B cell (primary cell): ENCODE measurements around the gene GID4. TPM values are rescaled to one million over a fixed set of nuclear protein-coding genes. Genes with fewer than 3 reads are reported as not detected.

Source experiments
- ATAC-seq: fragments of 200-7000 bp; cut with Tn5 transposase; one replicate; pipeline ENCODE4 v1.10.0; 2021; ENCODE audit warnings: low read depth, mild to moderate bottlenecking, moderate number of reproducible peaks, moderate library complexity
- CTCF ChIA-PET: fragments of 350-600 bp; sonication (Branson Sonifier 250); formaldehyde crosslinking; loops from one replicate; lab custom pipeline; 2021; ENCODE audit warnings: antibody characterized with exemption, inconsistent platforms; lab: Charles Lee
- POLR2A ChIA-PET: fragments of 350-600 bp; sonication (Branson Sonifier 250); formaldehyde crosslinking; loops from one replicate; lab custom pipeline; 2021; ENCODE audit warnings: antibody characterized with exemption; lab: Charles Lee
- DNase-seq: peaks from one replicate; pipeline ENCODE4 v3.0.0; 2013
- H2AFZ ChIP-seq: 2 replicates; pipeline ENCODE4 v1.6.1; 2012; ENCODE audit warnings: mild to moderate bottlenecking, low read depth, low read length; ENCODE audit not compliant: insufficient read depth, poor library complexity, severe bottlenecking
- H3K27ac ChIP-seq, 2 donors: 1 replicate in 1 of 2; 2 replicates in 1 of 2; pipeline ENCODE4 v1.5.1; 2012 to 2013; ENCODE audit warnings: low read length in 2 of 2, mild to moderate bottlenecking in 2 of 2, moderate library complexity in 1 of 2
- H3K27me3 ChIP-seq, 4 experiments: fragments of 200-600 bp in 1 of 4; sonication (generic) in 1 of 4; replicated peaks in 1 of 4; 1 replicate in 2 of 4; 2 replicates in 2 of 4; pipeline versions ENCODE4 v1.6.1 to v1.7.0; 2013 to 2016; ENCODE audit warnings: low read length in 3 of 4, mild to moderate bottlenecking in 2 of 4, mixed read lengths in 1 of 4, moderate library complexity in 1 of 4; ENCODE audit not compliant: insufficient read depth in 4 of 4, control insufficient read depth in 3 of 4; ENCODE audit errors: control extremely low read depth in 1 of 4
- H3K36me3 ChIP-seq, 2 experiments: replicated peaks in 1 of 2; 1 replicate in 1 of 2; 2 replicates in 1 of 2; pipeline versions ENCODE4 v1.6.1 to v1.7.1; 2013; ENCODE audit warnings: low read length in 1 of 2; ENCODE audit not compliant: insufficient read depth in 2 of 2, control insufficient read depth in 1 of 2; ENCODE audit errors: control extremely low read depth in 1 of 2, extremely low read depth in 1 of 2
- H3K4me1 ChIP-seq, 2 donors: fragments of 200-600 bp in 1 of 2; sonication (generic) in 1 of 2; 1 replicate in 1 of 2; 2 replicates in 1 of 2; pipeline versions ENCODE4 v1.5.1 to v1.6.1; 2013 to 2017; ENCODE audit warnings: low read length in 2 of 2; ENCODE audit not compliant: control insufficient read depth in 2 of 2, insufficient read depth in 2 of 2
- H3K4me2 ChIP-seq: replicated peaks from 2 replicates; pipeline ENCODE3; 2012; ENCODE audit warnings: mild to moderate bottlenecking, low read depth, low read length; ENCODE audit not compliant: poor library complexity, severe bottlenecking
- H3K4me3 ChIP-seq, 5 experiments: fragments of 200-600 bp in 1 of 5; sonication (generic) in 1 of 5; 1 replicate in 3 of 5; 2 replicates in 2 of 5; pipeline versions ENCODE4 v1.5.1 to v1.7.0; 2011 to 2016; ENCODE audit warnings: low read length in 4 of 5, mild to moderate bottlenecking in 4 of 5, low read depth in 2 of 5, control low read depth in 1 of 5, moderate library complexity in 1 of 5; ENCODE audit not compliant: insufficient read depth in 1 of 5; ENCODE audit errors: control extremely low read depth in 1 of 5, extremely low read depth in 1 of 5
- H3K79me2 ChIP-seq: fragments of 200-600 bp; sonication (generic); one replicate; pipeline ENCODE4 v1.6.0; 2016; ENCODE audit warnings: low read length; ENCODE audit not compliant: control insufficient read depth, insufficient read depth
- H3K9ac ChIP-seq: fragments of 200-600 bp; sonication (generic); 2 replicates; pipeline ENCODE4 v1.6.1; 2017; ENCODE audit warnings: mild to moderate bottlenecking, low read length, moderate library complexity
- H3K9me3 ChIP-seq, 3 donors: one replicate each; pipeline versions ENCODE4 v1.6.1 to v1.7.1; 2013; ENCODE audit warnings: low read length in 2 of 3; ENCODE audit not compliant: control insufficient read depth in 2 of 3, insufficient read depth in 1 of 3; ENCODE audit errors: control extremely low read depth in 1 of 3
- H4K20me1 ChIP-seq: 2 replicates; pipeline ENCODE4 v1.6.0; 2012; ENCODE audit warnings: mild to moderate bottlenecking, low read length; ENCODE audit not compliant: insufficient read depth, control insufficient read depth, poor library complexity, severe bottlenecking
- H3K27ac Mint-ChIP-seq: one replicate; pipeline ENCODE4 v1.8.0; 2021; ENCODE audit warnings: mixed read lengths
- H3K27me3 Mint-ChIP-seq: one replicate; pipeline ENCODE4 v1.8.0; 2021; ENCODE audit warnings: mixed read lengths
- H3K4me1 Mint-ChIP-seq: one replicate; pipeline ENCODE4 v1.8.0; 2021; ENCODE audit warnings: mixed read lengths
- H3K4me3 Mint-ChIP-seq: one replicate; pipeline ENCODE4 v1.8.0; 2021; ENCODE audit warnings: mixed read lengths
- H3K9me3 Mint-ChIP-seq: one replicate; pipeline ENCODE4 v1.8.0; 2022; ENCODE audit warnings: mixed read lengths; ENCODE audit not compliant: insufficient read depth
- EZH2 ChIP-seq: IDR thresholded peaks from 2 replicates; pipeline ENCODE4 v1.6.1; 2012; ENCODE audit warnings: borderline replicate concordance, low read depth, mild to moderate bottlenecking, moderate library complexity, low read length; ENCODE audit not compliant: insufficient read depth, poor library complexity, severe bottlenecking
- WGBS: methylation state at CpG from one replicate; pipeline ENCODE4 v1.1.5; 2013; ENCODE audit warnings: missing lambda C conversion rate; ENCODE audit not compliant: insufficient coverage; 5-methylcytosine and 5-hydroxymethylcytosine counted together
- intact Hi-C: fragments of 100-400 bp; cut with micrococcal nuclease; formaldehyde crosslinking; loops from one replicate; pipeline ENCODE4 v1.10.0; 2022
- polyA plus RNA-seq: library from polyadenylated mRNA; depleted of rRNA; stranded (reverse); fragments of >200 nt; gene quantifications from 2 replicates; pipeline ENCODE4 v1.2.3, GENCODE V29; 2012
- total RNA-seq, 2 donors: library from RNA; stranded (reverse); fragments of 120-200 nt in 1 of 2; gene quantifications; 1 replicate in 1 of 2; 2 replicates in 1 of 2; pipeline versions ENCODE4 v1.2.3 to v1.2.4, GENCODE V29; 2013 to 2022
- TF ChIP-seq, protein P1 (sequence below): fragments of 200-600 bp; IDR thresholded peaks from one replicate; pipeline ENCODE4 v1.8.0; 2022; ENCODE audit warnings: antibody characterized with exemption, mild to moderate bottlenecking

GID4 gene
- total and polyA plus RNA-seq, 2 donors (not counting 1 experiment from before 2014, with no cell fraction given) = 5.6 to 11.8 TPM

DNA sequence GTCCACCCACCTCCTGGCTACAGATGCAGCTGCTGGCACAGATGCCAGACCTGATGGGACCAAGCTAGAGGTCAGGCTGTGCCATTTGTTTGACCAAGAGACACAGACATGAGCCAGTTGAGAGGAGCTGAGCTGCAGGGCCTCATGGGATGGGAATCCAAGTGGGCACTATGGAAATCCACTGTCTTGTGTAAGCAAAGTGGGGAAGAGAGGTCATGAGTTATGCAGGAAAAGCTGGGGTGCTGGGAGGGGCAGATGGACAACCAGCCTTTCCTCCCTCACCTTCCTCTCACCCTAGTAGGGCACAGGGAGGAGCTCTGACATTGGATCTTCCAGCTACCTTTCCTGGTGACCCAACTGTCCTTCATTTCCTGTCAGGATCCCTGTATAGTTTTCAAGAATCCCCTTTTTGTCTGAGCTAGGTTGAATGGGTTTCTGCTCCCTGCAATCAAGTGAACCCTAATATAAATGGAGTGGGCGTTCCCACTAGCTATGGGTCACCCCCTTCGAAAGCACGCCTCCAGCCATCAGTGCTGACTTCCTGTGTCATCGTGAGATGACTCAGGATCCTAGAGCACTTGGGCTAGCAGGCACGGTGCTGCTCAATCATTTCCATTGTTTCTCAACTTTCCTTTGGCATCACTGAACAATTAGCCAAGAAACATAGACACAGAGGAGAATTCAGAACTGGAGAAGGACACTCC, 13.8 kb upstream of the GID4 start:
- 39% methylated on average over 3 of the region's 5 CpGs for WGBS
- ATAC-seq (no peak), DNase-seq (no peak)
- no peak overlapping the region for H3K4me3 Mint-ChIP-seq
- Histone ChIP-seq H3K27ac (no peak overlapping the region), H3K4me1 (no peaks in the 10 kb centered on the region), H3K36me3 (peaks cover 0 to 69% of the 10 kb centered on the region in 2 experiments), H3K9ac (no peak overlapping the region), H3K79me2 (peaks cover 41% of the 10 kb centered on the region), H4K20me1 (peaks cover 33% of the 10 kb centered on the region), H3K4me3 (no peak overlapping the region), H3K9me3 (no peaks in the 10 kb centered on the region), H2AFZ (no peak overlapping the region), H3K27me3 (no peaks in the 10 kb centered on the region), H3K4me2 (no peak overlapping the region)
- H3K27me3 Mint-ChIP-seq = no peaks in the 10 kb centered on the region
- TF ChIP-seq EZH2 = no peak
- TF ChIP-seq, protein P1, sequence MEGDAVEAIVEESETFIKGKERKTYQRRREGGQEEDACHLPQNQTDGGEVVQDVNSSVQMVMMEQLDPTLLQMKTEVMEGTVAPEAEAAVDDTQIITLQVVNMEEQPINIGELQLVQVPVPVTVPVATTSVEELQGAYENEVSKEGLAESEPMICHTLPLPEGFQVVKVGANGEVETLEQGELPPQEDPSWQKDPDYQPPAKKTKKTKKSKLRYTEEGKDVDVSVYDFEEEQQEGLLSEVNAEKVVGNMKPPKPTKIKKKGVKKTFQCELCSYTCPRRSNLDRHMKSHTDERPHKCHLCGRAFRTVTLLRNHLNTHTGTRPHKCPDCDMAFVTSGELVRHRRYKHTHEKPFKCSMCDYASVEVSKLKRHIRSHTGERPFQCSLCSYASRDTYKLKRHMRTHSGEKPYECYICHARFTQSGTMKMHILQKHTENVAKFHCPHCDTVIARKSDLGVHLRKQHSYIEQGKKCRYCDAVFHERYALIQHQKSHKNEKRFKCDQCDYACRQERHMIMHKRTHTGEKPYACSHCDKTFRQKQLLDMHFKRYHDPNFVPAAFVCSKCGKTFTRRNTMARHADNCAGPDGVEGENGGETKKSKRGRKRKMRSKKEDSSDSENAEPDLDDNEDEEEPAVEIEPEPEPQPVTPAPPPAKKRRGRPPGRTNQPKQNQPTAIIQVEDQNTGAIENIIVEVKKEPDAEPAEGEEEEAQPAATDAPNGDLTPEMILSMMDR = no peak
- ChIA-PET POLR2A (no interaction called here), CTCF (no interaction called here)
- no peak overlapping the region for H3K27ac Mint-ChIP-seq
- H3K9me3 Mint-ChIP-seq = no peaks in the 10 kb centered on the region
- intact Hi-C loops = no loop called here
- H3K4me1 Mint-ChIP-seq = no peaks in the 10 kb centered on the region

DNA sequence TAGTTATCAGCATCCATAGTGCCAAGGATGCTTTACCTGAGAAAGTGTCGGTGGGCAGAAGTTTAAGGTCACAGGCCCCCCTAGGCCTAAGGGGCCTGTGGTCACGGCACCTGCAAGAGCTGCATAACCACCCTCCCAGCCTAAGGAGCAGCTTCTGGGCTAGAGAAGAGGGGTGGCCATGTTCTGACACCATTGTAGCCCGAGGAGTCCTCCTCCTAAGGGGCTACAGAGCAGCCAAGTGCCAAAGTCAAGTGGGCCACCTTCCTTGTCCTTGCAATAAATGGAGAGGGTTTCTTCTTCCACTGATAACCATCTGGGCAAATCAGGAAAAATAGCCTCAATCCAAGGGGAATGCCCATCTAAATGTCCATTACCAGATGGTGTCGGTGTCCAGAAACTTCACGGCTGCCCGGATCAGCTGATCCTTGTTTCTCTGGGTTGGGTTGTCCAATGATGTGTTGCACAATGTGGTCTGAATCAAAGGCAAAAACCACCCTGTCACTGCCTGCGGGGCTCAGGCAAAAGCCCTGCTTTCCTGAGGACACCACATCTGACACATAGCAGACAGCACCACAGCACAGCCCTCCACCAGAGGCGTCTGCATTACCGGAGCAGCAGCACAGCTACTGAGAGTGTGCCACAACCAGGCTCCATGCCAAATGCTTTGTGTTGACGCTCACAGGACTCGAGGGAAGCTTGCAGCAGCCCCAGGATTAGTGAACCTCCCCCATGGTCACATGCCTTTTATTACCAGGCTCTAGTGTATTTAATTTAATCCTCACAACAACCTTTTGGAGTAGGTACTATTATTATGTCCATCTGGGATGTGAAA, 13.0 kb upstream of the GID4 start:
- no peak overlapping the region for H3K27ac ChIP-seq
- POLR2A ChIA-PET = no interaction called here
- no peak overlapping the region for H3K4me3 ChIP-seq
- H3K36me3 ChIP-seq = peaks cover 0 to 62% of the 10 kb centered on the region in 2 experiments
- H4K20me1 ChIP-seq = peaks cover 33% of the 10 kb centered on the region
- Mint-ChIP-seq H3K27ac (no peak overlapping the region), H3K4me1 (no peaks in the 10 kb centered on the region), H3K9me3 (no peaks in the 10 kb centered on the region), H3K4me3 (no peak overlapping the region), H3K27me3 (no peaks in the 10 kb centered on the region)
- H3K4me1 ChIP-seq = no peaks in the 10 kb centered on the region
- H3K27me3 ChIP-seq = no peaks in the 10 kb centered on the region
- H3K79me2 ChIP-seq = peaks cover 45% of the 10 kb centered on the region
- ATAC-seq = no peak
- intact Hi-C loops = no loop called here
- TF ChIP-seq, protein P1 = no peak
- no peak for TF ChIP-seq EZH2
- H2AFZ ChIP-seq = no peak overlapping the region
- no peak overlapping the region for H3K4me2 ChIP-seq
- no peak overlapping the region for H3K9ac ChIP-seq
- no peak for DNase-seq
- no peaks in the 10 kb centered on the region for H3K9me3 ChIP-seq
- CTCF ChIA-PET = no interaction called here
- WGBS = 65% methylated on average over 3 of the region's 11 CpGs
